ENCODE measurements around the gene RPL10A.

The RPL10A gene

GRCh38 chr6:35489995-35490791, 22.0 kb downstream of the RPL10A start:
- in situ Hi-C loops (cut with HindIII; ENCODE audit: low sequenced_read_pairs): no loop called here
- peak; percentile 84 for DNase-seq (ENCODE audit: low read depth, low spot score)
- no peak overlapping the region for H3K4me3 ChIP-seq (ENCODE audit: low read depth, low read length)
- TF ChIP-seq CTCF (IDR thresholded peaks at IDR 0.05; ENCODE audit: low read depth, low read length): no peak

DNA sequence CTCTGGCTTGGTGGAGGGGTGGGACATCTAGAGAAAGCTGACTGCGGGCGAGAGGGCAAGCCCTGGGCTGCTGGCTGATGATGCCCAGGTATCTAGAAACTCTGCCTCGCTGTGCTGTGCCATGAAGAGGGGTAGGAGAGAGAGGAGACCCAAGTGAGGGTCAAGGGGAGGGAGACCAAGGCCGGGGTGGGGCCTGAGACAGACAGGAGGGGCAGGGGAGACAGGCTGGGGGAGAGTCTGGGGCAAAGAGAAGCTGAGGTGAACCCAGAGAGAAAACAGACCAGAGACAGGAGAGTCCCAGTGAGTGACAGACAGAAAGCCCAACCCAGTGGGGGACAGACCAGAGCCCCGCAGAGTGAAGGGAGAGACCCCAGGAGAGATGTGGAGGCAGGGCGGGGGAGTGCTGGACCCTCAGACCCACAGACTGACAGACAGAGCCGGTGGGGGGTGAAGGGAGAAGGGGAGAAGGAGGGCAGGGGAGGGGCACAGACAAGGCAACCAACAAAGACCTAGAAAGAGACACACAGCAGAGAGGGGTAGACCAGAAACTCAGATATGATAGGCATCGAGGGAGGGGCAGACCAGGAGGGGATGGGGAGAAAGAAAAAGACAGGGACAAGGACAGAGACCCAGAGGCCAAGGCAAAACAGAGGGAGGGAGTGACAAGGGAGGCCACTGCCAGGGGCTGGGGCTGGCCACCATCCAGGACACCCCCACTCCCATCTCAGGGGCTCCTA, 22.8 kb downstream of the RPL10A start:
- no peak for DNase-seq (ENCODE audit: low read depth, low spot score)
- in situ Hi-C loops (cut with HindIII; ENCODE audit: low sequenced_read_pairs): no loop called here
- H3K4me3 ChIP-seq (ENCODE audit: low read depth, low read length): no peak overlapping the region
- no peak for TF ChIP-seq CTCF (IDR thresholded peaks at IDR 0.05; ENCODE audit: low read depth, low read length)

- H3K4me3 ChIP-seq (ENCODE audit: low read depth, low read length): no peak overlapping the region
- no peak for TF ChIP-seq CTCF (IDR thresholded peaks at IDR 0.05; ENCODE audit: low read depth, low read length)
- DNase-seq (ENCODE audit: low read depth, low spot score): no peak
- in situ Hi-C loops (cut with HindIII; ENCODE audit: low sequenced_read_pairs): no loop called here
Observed at GRCh38 chr6:35491558-35492257, 23.5 kb downstream of the RPL10A start.

DNA sequence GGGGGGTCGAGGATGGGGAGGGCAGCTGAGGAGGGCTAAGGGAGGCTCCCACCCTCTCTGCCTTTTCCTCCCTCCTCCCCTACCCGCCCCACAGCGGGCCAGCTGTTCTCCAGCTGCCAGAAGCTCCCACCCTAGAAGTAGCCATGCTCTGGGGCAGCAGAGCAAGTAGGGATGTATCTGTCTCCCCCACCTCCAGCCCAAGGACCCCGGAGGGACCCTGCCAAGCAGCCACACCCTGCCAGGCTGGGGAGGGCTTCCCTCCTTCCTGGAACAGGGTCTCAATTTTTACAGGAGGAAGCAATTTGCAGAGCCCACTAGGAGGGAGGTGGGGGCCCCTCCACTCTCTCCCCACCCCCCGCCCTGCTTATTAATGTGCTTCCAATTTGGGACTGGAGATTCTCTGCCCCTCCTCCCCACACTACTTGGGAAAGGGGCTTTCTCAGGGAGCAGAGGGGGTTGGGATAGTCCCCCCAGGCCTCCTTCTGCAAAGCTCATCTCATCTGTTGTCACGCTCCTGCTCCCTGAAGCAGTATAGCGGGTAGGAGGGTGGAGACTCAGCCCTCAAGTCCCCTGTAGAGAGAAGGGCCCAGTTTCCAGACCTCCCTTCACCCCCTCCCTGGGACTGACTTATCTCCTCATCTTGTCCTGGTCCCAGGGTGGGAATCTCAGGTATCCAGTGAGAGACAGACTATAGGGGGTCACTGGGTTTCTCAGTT, 24.2 kb downstream of the RPL10A start:
- no peak for TF ChIP-seq CTCF (IDR thresholded peaks at IDR 0.05; ENCODE audit: low read depth, low read length)
- no peak overlapping the region for H3K4me3 ChIP-seq (ENCODE audit: low read depth, low read length)
- in situ Hi-C loops (cut with HindIII; ENCODE audit: low sequenced_read_pairs): no loop called here
- no peak for DNase-seq (ENCODE audit: low read depth, low spot score)

- in situ Hi-C loops (cut with HindIII; ENCODE audit: low sequenced_read_pairs): no loop called here
- H3K4me3 ChIP-seq (ENCODE audit: low read depth, low read length): no peak overlapping the region
- no peak for DNase-seq (ENCODE audit: low read depth, low spot score)
- no peak for TF ChIP-seq CTCF (IDR thresholded peaks at IDR 0.05; ENCODE audit: low read depth, low read length)
Observed at GRCh38 chr6:35492974-35493284, 24.7 kb downstream of the RPL10A start.

DNA sequence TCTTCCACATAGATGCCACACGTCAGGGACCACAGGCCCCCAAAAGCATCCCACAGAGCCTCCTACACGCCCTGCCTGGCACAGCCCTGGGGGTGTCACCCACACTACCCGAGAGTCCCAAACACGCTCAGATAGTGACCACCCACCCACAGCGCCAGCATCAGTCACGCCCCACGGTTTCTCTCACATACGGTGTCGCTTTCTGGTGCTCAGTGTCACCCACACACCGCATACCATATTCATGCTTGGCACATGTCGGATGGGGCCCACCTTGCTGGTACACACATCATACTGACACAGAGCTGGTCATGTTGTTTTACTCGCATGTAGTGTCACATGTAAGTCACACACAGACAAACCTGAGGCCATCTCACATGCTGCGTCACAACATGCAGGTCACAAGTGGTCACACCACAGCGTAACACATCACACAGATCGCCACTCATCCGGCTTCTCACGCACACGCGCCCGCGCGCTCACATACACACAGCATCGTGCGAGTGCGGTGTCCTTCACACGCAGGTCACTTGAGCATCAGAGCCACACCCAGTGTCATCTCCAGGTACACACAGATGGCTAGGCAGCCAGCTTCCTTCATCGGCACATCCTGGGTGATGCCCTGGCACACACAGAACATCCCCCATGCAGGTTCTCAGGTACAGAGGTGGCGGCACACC, 25.2 kb downstream of the RPL10A start:
- no peak overlapping the region for H3K4me3 ChIP-seq (ENCODE audit: low read depth, low read length)
- TF ChIP-seq CTCF (IDR thresholded peaks at IDR 0.05; ENCODE audit: low read depth, low read length): no peak
- in situ Hi-C loops (cut with HindIII; ENCODE audit: low sequenced_read_pairs): no loop called here
- no peak for DNase-seq (ENCODE audit: low read depth, low spot score)

Measured in astrocyte of the spinal cord (primary cell).